A549 (cell line): ENCODE results near the gene ITSN2.

ENCODE experiments used
- CHD4 ChIP-seq: fragments of 200-600 bp; sonication (generic); IDR thresholded peaks from 2 replicates; pipeline ENCODE4 v1.6.1; 2016; ENCODE audit warnings: antibody characterized with exemption, mild to moderate bottlenecking, borderline replicate concordance
- JUN ChIP-seq, 2 experiments: fragments of >200 bp; sonication (Bioruptor Twin); formaldehyde crosslinking; IDR thresholded peaks; 2 replicates in 1 of 2; 3 replicates in 1 of 2; pipeline ENCODE4 v1.6.1; 2016 to 2017
- NR3C1 ChIP-seq: fragments of >200 bp; sonication (Bioruptor Twin); formaldehyde crosslinking; IDR thresholded peaks from 3 replicates; pipeline ENCODE4 v1.6.1; 2017
- RAD21 ChIP-seq, 2 experiments: fragments of >200 bp in 1 of 2; sonication (Bioruptor Twin) in 1 of 2; formaldehyde crosslinking in 1 of 2; IDR thresholded peaks in 1 of 2; conservative IDR thresholded peaks in 1 of 2; 2 replicates in 1 of 2; 3 replicates in 1 of 2; pipeline ENCODE4 v1.6.1; 2012 to 2018; ENCODE audit warnings: inconsistent platforms in 1 of 2
- SMC3 ChIP-seq: fragments of >200 bp; sonication (Bioruptor Twin); formaldehyde crosslinking; IDR thresholded peaks from 3 replicates; pipeline ENCODE4 v1.6.1; 2018; ENCODE audit warnings: inconsistent platforms
- TF ChIP-seq, protein P1 (sequence below): fragments of >200 bp; sonication (Bioruptor Twin); formaldehyde crosslinking; IDR thresholded peaks from 3 replicates; pipeline ENCODE4 v1.5.1; 2016
- TF ChIP-seq, protein P2 (sequence below): fragments of >200 bp; sonication (Bioruptor Twin); formaldehyde crosslinking; IDR thresholded peaks from 3 replicates; pipeline ENCODE4 v1.6.1; 2016

DNA sequence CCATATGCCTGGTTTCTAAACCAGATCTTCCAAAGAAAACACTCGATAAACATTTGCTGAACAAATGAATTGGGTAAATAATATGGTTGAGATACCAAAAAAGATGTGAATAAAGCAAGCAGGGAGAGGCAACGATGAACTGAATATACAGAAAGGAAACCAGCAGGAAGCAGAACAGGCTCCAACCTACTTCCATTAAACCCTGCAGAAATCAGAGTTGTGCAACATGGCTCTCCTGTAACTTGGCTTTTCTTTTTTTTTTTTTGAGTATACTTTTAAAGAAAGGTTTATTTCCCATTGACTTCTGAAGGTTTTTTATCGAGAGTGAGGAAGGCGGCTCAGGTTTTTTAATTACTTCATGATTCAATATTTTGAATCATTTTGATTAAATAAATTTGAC lies 23.5 kb downstream of the ITSN2 start:
- TF ChIP-seq RAD21 (conservative IDR thresholded peaks at IDR 0.05 in 1 of 2, IDR thresholded peaks at IDR 0.05 in 1 of 2) (no peak), CHD4 (no peak), NR3C1 (no peak), JUN (IDR thresholded peaks at IDR 0.05) (no peak), SMC3 (no peak)
- TF ChIP-seq, protein P1, sequence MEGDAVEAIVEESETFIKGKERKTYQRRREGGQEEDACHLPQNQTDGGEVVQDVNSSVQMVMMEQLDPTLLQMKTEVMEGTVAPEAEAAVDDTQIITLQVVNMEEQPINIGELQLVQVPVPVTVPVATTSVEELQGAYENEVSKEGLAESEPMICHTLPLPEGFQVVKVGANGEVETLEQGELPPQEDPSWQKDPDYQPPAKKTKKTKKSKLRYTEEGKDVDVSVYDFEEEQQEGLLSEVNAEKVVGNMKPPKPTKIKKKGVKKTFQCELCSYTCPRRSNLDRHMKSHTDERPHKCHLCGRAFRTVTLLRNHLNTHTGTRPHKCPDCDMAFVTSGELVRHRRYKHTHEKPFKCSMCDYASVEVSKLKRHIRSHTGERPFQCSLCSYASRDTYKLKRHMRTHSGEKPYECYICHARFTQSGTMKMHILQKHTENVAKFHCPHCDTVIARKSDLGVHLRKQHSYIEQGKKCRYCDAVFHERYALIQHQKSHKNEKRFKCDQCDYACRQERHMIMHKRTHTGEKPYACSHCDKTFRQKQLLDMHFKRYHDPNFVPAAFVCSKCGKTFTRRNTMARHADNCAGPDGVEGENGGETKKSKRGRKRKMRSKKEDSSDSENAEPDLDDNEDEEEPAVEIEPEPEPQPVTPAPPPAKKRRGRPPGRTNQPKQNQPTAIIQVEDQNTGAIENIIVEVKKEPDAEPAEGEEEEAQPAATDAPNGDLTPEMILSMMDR: no peak
- TF ChIP-seq, protein P2, sequence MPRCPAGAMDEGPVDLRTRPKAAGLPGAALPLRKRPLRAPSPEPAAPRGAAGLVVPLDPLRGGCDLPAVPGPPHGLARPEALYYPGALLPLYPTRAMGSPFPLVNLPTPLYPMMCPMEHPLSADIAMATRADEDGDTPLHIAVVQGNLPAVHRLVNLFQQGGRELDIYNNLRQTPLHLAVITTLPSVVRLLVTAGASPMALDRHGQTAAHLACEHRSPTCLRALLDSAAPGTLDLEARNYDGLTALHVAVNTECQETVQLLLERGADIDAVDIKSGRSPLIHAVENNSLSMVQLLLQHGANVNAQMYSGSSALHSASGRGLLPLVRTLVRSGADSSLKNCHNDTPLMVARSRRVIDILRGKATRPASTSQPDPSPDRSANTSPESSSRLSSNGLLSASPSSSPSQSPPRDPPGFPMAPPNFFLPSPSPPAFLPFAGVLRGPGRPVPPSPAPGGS: no peak
